MM.1S (cell line): ENCODE results near the gene CRYBG3.

ENCODE experiments used
- EZH2 ChIP-seq: fragments of 300-600 bp; sonication (generic); optimal IDR thresholded peaks from 2 replicates; pipeline ENCODE3; 2017; ENCODE audit warnings: low read depth, mild to moderate bottlenecking, antibody characterized with exemption, low read length, mixed read lengths
- EZH2phosphoT487 ChIP-seq: fragments of 300-600 bp; sonication (generic); IDR thresholded peaks from 2 replicates; pipeline ENCODE4 v1.6.1; 2018; ENCODE audit warnings: antibody characterized with exemption, low read length
- TF ChIP-seq, protein P1 (sequence below): fragments of 300-600 bp; sonication (generic); IDR thresholded peaks from 2 replicates; pipeline ENCODE4 v1.5.1; 2016; ENCODE audit warnings: antibody characterized with exemption, low read length, mixed read lengths

DNA sequence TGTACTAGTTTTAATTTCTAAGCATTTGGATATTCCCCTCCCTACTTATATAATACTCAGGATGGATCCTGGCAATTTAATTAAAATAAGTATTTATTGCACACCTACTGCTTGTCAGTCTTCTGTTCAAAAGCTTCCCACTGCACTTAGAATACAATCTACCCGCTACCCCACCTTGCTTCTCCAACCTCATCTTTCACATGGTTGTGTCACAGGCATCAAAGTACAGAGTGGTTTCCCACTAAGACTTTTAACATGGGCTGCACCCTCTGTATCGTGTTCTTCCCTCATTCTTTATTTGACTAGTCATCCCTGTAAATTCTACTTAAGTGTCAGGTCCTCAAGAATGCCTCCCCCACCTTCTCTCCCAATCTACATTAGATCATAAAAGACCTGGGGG lies 115.4 kb downstream of the CRYBG3 start:
- TF ChIP-seq, protein P1, sequence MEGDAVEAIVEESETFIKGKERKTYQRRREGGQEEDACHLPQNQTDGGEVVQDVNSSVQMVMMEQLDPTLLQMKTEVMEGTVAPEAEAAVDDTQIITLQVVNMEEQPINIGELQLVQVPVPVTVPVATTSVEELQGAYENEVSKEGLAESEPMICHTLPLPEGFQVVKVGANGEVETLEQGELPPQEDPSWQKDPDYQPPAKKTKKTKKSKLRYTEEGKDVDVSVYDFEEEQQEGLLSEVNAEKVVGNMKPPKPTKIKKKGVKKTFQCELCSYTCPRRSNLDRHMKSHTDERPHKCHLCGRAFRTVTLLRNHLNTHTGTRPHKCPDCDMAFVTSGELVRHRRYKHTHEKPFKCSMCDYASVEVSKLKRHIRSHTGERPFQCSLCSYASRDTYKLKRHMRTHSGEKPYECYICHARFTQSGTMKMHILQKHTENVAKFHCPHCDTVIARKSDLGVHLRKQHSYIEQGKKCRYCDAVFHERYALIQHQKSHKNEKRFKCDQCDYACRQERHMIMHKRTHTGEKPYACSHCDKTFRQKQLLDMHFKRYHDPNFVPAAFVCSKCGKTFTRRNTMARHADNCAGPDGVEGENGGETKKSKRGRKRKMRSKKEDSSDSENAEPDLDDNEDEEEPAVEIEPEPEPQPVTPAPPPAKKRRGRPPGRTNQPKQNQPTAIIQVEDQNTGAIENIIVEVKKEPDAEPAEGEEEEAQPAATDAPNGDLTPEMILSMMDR: no peak
- no peak for TF ChIP-seq EZH2phosphoT487
- no peak for TF ChIP-seq EZH2
